PC-3 (cell line): ENCODE data around the gene HECTD1.

Experiments
- CTCF ChIP-seq: fragments of 300-600 bp; sonication (generic); conservative IDR thresholded peaks from 2 replicates; pipeline ENCODE4 v1.5.1; 2017; ENCODE audit warnings: antibody characterized with exemption, low read depth, mild to moderate bottlenecking, low read length
- EZH2phosphoT487 ChIP-seq: fragments of 300-600 bp; sonication (generic); IDR thresholded peaks from 2 replicates; pipeline ENCODE4 v1.6.1; 2018; ENCODE audit warnings: mild to moderate bottlenecking, antibody characterized with exemption, low read length, borderline replicate concordance

- TF ChIP-seq CTCF (no peak), EZH2phosphoT487 (no peak)
These were observed 116.5 kb downstream of the HECTD1 start for GRCh38 chr14:31090883-31091764.
